Panc1 (cell line): ENCODE measurements around the gene ATF2.

Source experiments
- POLR2AphosphoS5 ChIP-seq: IDR thresholded peaks from 2 replicates; pipeline ENCODE4 v1.6.1; 2012; ENCODE audit warnings: mild to moderate bottlenecking, low read depth, low read length, moderate library complexity
- SIN3A ChIP-seq: IDR thresholded peaks from 2 replicates; pipeline ENCODE4 v1.6.1; 2012; ENCODE audit warnings: low read depth, mild to moderate bottlenecking, low read length, moderate library complexity, borderline replicate concordance; ENCODE audit not compliant: insufficient read depth
- TCF7L2 ChIP-seq: IDR thresholded peaks from 2 replicates; pipeline ENCODE4 v1.6.1; 2011; ENCODE audit warnings: mild to moderate bottlenecking, low read depth, low read length, inconsistent platforms
- TF ChIP-seq, protein P1 (sequence below): fragments of 450-650 bp; IDR thresholded peaks from 2 replicates; pipeline ENCODE4 v1.5.1; 2017; ENCODE audit warnings: mild to moderate bottlenecking

- no peak for TF ChIP-seq SIN3A
- TF ChIP-seq, protein P1, sequence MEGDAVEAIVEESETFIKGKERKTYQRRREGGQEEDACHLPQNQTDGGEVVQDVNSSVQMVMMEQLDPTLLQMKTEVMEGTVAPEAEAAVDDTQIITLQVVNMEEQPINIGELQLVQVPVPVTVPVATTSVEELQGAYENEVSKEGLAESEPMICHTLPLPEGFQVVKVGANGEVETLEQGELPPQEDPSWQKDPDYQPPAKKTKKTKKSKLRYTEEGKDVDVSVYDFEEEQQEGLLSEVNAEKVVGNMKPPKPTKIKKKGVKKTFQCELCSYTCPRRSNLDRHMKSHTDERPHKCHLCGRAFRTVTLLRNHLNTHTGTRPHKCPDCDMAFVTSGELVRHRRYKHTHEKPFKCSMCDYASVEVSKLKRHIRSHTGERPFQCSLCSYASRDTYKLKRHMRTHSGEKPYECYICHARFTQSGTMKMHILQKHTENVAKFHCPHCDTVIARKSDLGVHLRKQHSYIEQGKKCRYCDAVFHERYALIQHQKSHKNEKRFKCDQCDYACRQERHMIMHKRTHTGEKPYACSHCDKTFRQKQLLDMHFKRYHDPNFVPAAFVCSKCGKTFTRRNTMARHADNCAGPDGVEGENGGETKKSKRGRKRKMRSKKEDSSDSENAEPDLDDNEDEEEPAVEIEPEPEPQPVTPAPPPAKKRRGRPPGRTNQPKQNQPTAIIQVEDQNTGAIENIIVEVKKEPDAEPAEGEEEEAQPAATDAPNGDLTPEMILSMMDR: no peak
- TF ChIP-seq TCF7L2: no peak
- no peak for TF ChIP-seq POLR2AphosphoS5
Observed at GRCh38 chr2:175101514-175101913, 66.5 kb downstream of the ATF2 start.
